ENCODE results near the gene ATG4D. TPM values are rescaled to one million over a fixed set of nuclear protein-coding genes. Genes with fewer than 3 reads are reported as not detected.

Gene ATG4D
- total RNA-seq, 1 donor from 2014 or later = 5.1 TPM

DNA sequence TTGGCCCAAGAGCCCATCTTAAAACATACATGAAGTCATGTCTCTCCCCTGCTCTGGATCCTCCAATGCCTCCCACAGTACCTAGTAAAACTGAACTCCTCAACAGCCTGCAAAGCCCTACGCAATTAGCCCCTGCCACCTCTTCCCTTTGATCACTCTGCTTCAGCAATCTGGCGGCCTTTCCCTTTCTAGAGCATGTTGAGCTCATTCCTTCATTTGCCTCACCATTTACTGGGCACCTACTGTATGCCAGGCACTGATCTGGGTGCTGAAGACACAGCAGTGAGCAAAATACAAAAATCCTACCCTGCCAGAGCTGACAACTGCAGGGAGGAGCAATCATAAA, 43.5 kb upstream of the ATG4D start:
- no peak overlapping the region for H3K4me2 ChIP-seq
- peaks cover 20% of the 10 kb centered on the region for H3K36me3 Mint-ChIP-seq

DNA sequence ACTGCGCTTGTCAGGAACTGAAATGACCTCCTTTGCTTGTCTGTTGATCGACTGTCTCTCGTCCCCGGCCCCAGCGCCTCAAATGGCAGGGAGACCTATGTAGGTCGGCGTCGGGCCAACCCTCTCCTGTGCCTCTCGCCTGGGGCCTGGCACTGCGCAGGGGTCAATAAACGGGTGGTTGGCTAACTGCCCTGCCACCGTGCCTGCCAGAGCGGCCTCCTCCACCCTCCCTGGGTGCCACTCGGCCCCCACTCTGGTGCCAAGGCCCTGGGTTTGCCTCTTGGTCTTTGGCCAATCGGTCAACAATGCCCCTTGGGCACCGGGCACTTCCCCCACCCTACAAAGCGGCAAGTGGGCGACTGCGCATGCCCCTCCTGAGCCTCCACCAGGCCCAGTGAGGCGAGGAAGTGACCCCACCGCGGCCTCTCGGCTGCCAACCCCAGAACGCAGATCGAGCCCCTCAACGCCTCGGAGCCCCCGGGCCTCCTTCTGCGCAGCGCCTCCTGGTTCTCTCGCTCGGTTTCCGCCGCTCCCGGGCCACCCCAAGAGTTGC, 41.7 kb upstream of the ATG4D start:
- Mint-ChIP-seq H3K9me3 (no peaks in the 10 kb centered on the region), H3K36me3 (peaks cover 20% of the 10 kb centered on the region), H3K27me3 (ENCODE audit: insufficient read depth, low read depth) (peaks cover 9% of the 10 kb centered on the region), H3K4me1 (peaks cover 13% of the 10 kb centered on the region), H3K27ac (peak overlapping the region; percentile 82), H3K4me3 (peak overlapping the region; percentile 89)
- no peaks in the 10 kb centered on the region for H3K36me3 ChIP-seq
- no peak overlapping the region for H3K27ac ChIP-seq
- peaks cover 49% of the 10 kb centered on the region for H3K79me2 ChIP-seq (ENCODE audit: low read depth)
- no peaks in the 10 kb centered on the region for H3K4me1 ChIP-seq
- H2AFZ ChIP-seq (replicated peaks) = peak overlapping the region; percentile 78
- peak overlapping the region; percentile 48 for H3K9ac ChIP-seq
- DNase-seq (ENCODE audit: low spot score) = peak; percentile 54
- peak overlapping the region; percentile 96 for H3K4me2 ChIP-seq
- peaks cover 12% of the 10 kb centered on the region for H3K27me3 ChIP-seq
- TF ChIP-seq EZH2phosphoT487 (IDR thresholded peaks at IDR 0.05) (no peak), EZH2 (IDR thresholded peaks at IDR 0.05) (no peak)
- TF ChIP-seq, protein P1, sequence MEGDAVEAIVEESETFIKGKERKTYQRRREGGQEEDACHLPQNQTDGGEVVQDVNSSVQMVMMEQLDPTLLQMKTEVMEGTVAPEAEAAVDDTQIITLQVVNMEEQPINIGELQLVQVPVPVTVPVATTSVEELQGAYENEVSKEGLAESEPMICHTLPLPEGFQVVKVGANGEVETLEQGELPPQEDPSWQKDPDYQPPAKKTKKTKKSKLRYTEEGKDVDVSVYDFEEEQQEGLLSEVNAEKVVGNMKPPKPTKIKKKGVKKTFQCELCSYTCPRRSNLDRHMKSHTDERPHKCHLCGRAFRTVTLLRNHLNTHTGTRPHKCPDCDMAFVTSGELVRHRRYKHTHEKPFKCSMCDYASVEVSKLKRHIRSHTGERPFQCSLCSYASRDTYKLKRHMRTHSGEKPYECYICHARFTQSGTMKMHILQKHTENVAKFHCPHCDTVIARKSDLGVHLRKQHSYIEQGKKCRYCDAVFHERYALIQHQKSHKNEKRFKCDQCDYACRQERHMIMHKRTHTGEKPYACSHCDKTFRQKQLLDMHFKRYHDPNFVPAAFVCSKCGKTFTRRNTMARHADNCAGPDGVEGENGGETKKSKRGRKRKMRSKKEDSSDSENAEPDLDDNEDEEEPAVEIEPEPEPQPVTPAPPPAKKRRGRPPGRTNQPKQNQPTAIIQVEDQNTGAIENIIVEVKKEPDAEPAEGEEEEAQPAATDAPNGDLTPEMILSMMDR (IDR thresholded peaks at IDR 0.05) = no peak
- H3K9me3 ChIP-seq (ENCODE audit: low read depth) = no peaks in the 10 kb centered on the region
- no peaks in the 10 kb centered on the region for H4K20me1 ChIP-seq (ENCODE audit: low read depth)
- H3F3A ChIP-seq (ENCODE audit: low read depth) = peaks cover 21% of the 10 kb centered on the region
- peak overlapping the region; percentile 91 for H3K4me3 ChIP-seq

More for the DNA sequence above, 43.5 kb upstream of the ATG4D start:
- H3K27me3 ChIP-seq = peaks cover 12% of the 10 kb centered on the region
- TF ChIP-seq EZH2 (IDR thresholded peaks at IDR 0.05) (no peak), EZH2phosphoT487 (IDR thresholded peaks at IDR 0.05) (no peak)
- TF ChIP-seq, protein P1 (IDR thresholded peaks at IDR 0.05) = no peak
- H3K27ac ChIP-seq = no peak overlapping the region
- H3K79me2 ChIP-seq (ENCODE audit: low read depth) = peaks cover 49% of the 10 kb centered on the region
- H3K4me3 ChIP-seq = no peak overlapping the region
- peaks cover 5% of the 10 kb centered on the region for H3K27me3 Mint-ChIP-seq (ENCODE audit: insufficient read depth, low read depth)
- H4K20me1 ChIP-seq (ENCODE audit: low read depth) = no peaks in the 10 kb centered on the region
- H3K4me1 ChIP-seq = no peaks in the 10 kb centered on the region
- H3K9ac ChIP-seq = no peak overlapping the region
- no peak overlapping the region for H3K27ac Mint-ChIP-seq
- DNase-seq (ENCODE audit: low spot score) = no peak
- H3K4me3 Mint-ChIP-seq = peak overlapping the region; percentile 79
- H3K36me3 ChIP-seq = no peaks in the 10 kb centered on the region
- peaks cover 15% of the 10 kb centered on the region for H3F3A ChIP-seq (ENCODE audit: low read depth)
- no peaks in the 10 kb centered on the region for H3K9me3 Mint-ChIP-seq
- H3K4me1 Mint-ChIP-seq = peaks cover 13% of the 10 kb centered on the region
- H3K9me3 ChIP-seq (ENCODE audit: low read depth) = no peaks in the 10 kb centered on the region
- H2AFZ ChIP-seq (replicated peaks) = no peak overlapping the region

DNA sequence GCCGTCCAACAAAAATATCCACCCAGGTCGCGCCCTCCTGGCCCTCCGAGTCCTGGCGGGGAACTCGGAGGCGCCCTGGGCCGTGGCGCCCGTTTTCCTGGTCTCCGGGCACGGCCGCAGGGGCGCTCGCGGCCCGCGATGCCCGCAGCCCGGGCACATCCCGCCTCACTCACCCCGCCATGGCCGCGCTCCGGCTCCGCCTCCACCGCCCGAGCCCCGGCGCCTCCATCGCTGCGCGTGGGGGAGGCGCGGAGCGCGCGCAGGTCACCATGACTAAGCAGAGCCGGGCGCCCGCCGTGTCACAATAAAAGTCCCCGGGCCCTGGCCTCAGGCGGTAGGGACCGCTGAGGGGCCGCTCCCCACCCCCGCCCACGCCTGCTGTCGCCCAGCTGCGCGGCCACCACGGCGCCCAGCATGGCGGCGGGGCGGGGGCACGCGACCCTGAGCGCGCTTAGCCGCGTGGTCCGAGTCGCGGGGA, 41.1 kb upstream of the ATG4D start:
- H3K36me3 Mint-ChIP-seq = peaks cover 15% of the 10 kb centered on the region
- peak overlapping the region; percentile 91 for H3K4me3 ChIP-seq
- peaks cover 12% of the 10 kb centered on the region for H3K27me3 ChIP-seq
- no peak overlapping the region for H3K27ac ChIP-seq
- H3K36me3 ChIP-seq = no peaks in the 10 kb centered on the region
- peak; percentile 94 for DNase-seq (ENCODE audit: low spot score)
- no peaks in the 10 kb centered on the region for H3K9me3 ChIP-seq (ENCODE audit: low read depth)
- peak overlapping the region; percentile 89 for H3K4me3 Mint-ChIP-seq
- H3K4me1 ChIP-seq = no peaks in the 10 kb centered on the region
- TF ChIP-seq, protein P1 (IDR thresholded peaks at IDR 0.05) = peak; percentile 23
- TF ChIP-seq EZH2 (IDR thresholded peaks at IDR 0.05) (no peak), EZH2phosphoT487 (IDR thresholded peaks at IDR 0.05) (no peak)
- peak overlapping the region; percentile 48 for H3K9ac ChIP-seq
- H2AFZ ChIP-seq (replicated peaks) = peak overlapping the region; percentile 78
- peak overlapping the region; percentile 82 for H3K27ac Mint-ChIP-seq
- H3K79me2 ChIP-seq (ENCODE audit: low read depth) = peaks cover 45% of the 10 kb centered on the region
- no peaks in the 10 kb centered on the region for H4K20me1 ChIP-seq (ENCODE audit: low read depth)
- H3K9me3 Mint-ChIP-seq = no peaks in the 10 kb centered on the region
- peaks cover 13% of the 10 kb centered on the region for H3K4me1 Mint-ChIP-seq
- peaks cover 21% of the 10 kb centered on the region for H3F3A ChIP-seq (ENCODE audit: low read depth)
- peaks cover 9% of the 10 kb centered on the region for H3K27me3 Mint-ChIP-seq (ENCODE audit: insufficient read depth, low read depth)
- H3K4me2 ChIP-seq = peak overlapping the region; percentile 96
